SK-N-MC (cell line): ENCODE data around the gene FBXO8.

Source experiments
- EZH2 ChIP-seq: fragments of 200-600 bp; sonication (generic); IDR thresholded peaks from one replicate; pipeline ENCODE4 v1.6.1; 2017; ENCODE audit warnings: antibody characterized with exemption
- POLR2AphosphoS5 ChIP-seq: IDR thresholded peaks from 2 replicates; pipeline ENCODE4 v1.6.1; 2012; ENCODE audit warnings: mild to moderate bottlenecking, low read depth, low read length, borderline replicate concordance

DNA sequence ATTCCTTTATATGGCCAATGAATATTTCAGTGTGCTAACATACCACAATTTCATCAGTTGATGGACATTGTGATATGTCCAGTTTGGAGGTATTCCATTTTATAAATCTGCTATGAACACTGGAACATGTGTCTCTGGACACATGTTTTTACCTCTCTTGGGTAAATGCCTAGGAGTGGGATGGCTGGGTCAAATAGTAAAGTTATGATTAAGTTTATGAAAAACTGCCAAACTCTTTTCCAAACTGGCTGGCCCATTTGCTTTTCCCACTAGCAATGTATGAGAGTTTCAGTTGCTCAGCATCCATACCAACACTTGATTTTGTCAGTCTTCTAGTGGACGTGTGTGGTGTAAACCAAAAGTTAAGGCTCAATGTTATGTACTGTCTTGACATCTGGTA, 40.8 kb upstream of the FBXO8 start:
- no peak for TF ChIP-seq EZH2
- no peak for TF ChIP-seq POLR2AphosphoS5
